Esophagus squamous epithelium (tissue), 4 donors: Measurements from ENCODE around the gene SOSTDC1.

Source experiments
- POLR2A ChIP-seq, 4 donors: fragments of 450-650 bp; IDR thresholded peaks; one replicate each; pipeline ENCODE4 v1.6.1; 2017; ENCODE audit warnings: antibody characterized with exemption in 4 of 4, mild to moderate bottlenecking in 4 of 4, moderate library complexity in 3 of 4
- TF ChIP-seq, protein P1 (sequence below), 6 experiments: fragments of 450-650 bp in 4 of 6; fragments of 200-600 bp in 2 of 6; sonication (generic) in 2 of 6; IDR thresholded peaks; one replicate each; pipeline ENCODE4 v1.5.1; 2016 to 2019; ENCODE audit warnings: antibody characterized with exemption in 6 of 6, mild to moderate bottlenecking in 4 of 6, moderate library complexity in 4 of 6

DNA sequence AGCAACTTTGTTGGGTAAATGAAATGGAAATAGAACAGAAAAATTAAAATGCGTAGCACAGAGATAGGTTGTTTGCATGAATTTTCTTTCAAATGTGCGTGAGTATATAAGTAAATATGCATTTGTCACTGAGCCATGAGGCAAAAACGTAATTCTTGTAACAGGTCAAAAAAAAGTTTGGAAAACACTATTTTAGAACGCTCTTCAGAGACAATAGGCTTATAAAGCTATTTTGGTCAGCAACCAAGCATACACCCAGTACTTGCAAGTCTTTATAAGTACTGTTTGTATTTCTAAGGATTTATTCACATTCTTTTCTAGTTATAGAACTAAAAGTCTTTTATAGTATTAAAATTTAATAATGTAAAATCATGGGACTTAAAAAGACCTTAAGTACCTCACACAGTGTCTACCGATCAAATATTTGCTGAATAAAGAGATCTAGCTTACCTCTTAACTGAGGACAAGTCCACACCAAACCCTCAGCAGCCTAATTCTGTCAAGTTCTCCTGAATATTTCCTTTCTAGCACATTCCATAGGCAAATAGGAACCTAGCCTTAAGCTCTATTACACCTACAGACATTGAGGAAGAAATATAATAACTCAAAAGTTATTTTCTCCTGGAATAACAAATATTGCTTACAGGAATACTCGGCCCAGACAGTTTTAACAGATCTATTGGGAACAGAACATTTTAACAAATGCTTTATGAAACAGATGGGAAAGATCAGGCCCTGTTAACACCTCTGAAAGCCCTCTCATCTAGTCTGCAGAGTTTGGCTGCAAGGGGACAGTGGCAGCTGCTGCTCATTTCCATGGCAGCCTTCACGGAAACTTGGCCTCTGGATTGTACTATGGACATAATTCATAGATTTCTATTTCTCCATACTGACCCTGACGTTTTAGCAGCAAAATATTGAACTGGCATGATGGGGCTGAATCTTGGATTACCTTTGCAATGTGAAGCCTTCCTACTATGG lies 53.0 kb downstream of the SOSTDC1 start:
- TF ChIP-seq, protein P1, sequence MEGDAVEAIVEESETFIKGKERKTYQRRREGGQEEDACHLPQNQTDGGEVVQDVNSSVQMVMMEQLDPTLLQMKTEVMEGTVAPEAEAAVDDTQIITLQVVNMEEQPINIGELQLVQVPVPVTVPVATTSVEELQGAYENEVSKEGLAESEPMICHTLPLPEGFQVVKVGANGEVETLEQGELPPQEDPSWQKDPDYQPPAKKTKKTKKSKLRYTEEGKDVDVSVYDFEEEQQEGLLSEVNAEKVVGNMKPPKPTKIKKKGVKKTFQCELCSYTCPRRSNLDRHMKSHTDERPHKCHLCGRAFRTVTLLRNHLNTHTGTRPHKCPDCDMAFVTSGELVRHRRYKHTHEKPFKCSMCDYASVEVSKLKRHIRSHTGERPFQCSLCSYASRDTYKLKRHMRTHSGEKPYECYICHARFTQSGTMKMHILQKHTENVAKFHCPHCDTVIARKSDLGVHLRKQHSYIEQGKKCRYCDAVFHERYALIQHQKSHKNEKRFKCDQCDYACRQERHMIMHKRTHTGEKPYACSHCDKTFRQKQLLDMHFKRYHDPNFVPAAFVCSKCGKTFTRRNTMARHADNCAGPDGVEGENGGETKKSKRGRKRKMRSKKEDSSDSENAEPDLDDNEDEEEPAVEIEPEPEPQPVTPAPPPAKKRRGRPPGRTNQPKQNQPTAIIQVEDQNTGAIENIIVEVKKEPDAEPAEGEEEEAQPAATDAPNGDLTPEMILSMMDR (IDR thresholded peaks at IDR 0.05): no peak
- no peak for TF ChIP-seq POLR2A (IDR thresholded peaks at IDR 0.05)
